GM21723 (cell line): ENCODE measurements around the gene TMOD1.
A peak's percentile ranks its signal among the peaks of the same experiment; 100 is the strongest.

Experiments
- ATAC-seq: cut with Tn5 transposase; IDR thresholded peaks from one replicate; pipeline ENCODE4 v1.9.1; 2021; ENCODE audit warnings: mild to moderate bottlenecking, moderate library complexity; ENCODE audit not compliant: unreplicated experiment

Gene TMOD1

GRCh38 chr9:97545486-97545885 lies 44.0 kb downstream of the TMOD1 start:
- ATAC-seq, result no peak

GRCh38 chr9:97547098-97547829 lies 45.8 kb downstream of the TMOD1 start:
- ATAC-seq, result no peak

- ATAC-seq, result no peak
Measured at GRCh38 chr9:97548379-97548778, 46.9 kb downstream of the TMOD1 start.

- no peak for ATAC-seq
Measured at GRCh38 chr9:97548819-97549540, 47.5 kb downstream of the TMOD1 start.

- ATAC-seq, result no peak
Measured at GRCh38 chr9:97550386-97550785, 48.9 kb downstream of the TMOD1 start.

- no peak for ATAC-seq
Measured at GRCh38 chr9:97551308-97551707, 49.8 kb downstream of the TMOD1 start.

GRCh38 chr9:97553141-97553540 lies 51.7 kb downstream of the TMOD1 start:
- ATAC-seq, result no peak

- no peak for ATAC-seq
Measured at GRCh38 chr9:97553841-97554240, 52.4 kb downstream of the TMOD1 start.

GRCh38 chr9:97554566-97555075 lies 53.2 kb downstream of the TMOD1 start:
- no peak for ATAC-seq

GRCh38 chr9:97555164-97555563 lies 53.7 kb downstream of the TMOD1 start:
- no peak for ATAC-seq

- no peak for ATAC-seq
Measured at GRCh38 chr9:97556036-97556720, 54.7 kb downstream of the TMOD1 start.

GRCh38 chr9:97556721-97557605 lies 55.5 kb downstream of the TMOD1 start:
- no peak for ATAC-seq

GRCh38 chr9:97557606-97558095 lies 56.2 kb downstream of the TMOD1 start:
- no peak for ATAC-seq

- peak; percentile 26 for ATAC-seq
Measured at GRCh38 chr9:97558701-97559101, 57.2 kb downstream of the TMOD1 start.

- ATAC-seq, result peak; percentile 83
Measured at GRCh38 chr9:97559111-97559514, 57.6 kb downstream of the TMOD1 start.

GRCh38 chr9:97560154-97560553 lies 58.7 kb downstream of the TMOD1 start:
- ATAC-seq, result no peak

GRCh38 chr9:97560851-97561250 lies 59.4 kb downstream of the TMOD1 start:
- no peak for ATAC-seq

- ATAC-seq, result no peak
Measured at GRCh38 chr9:97561501-97561900, 60.0 kb downstream of the TMOD1 start.

GRCh38 chr9:97562542-97562941 lies 61.1 kb downstream of the TMOD1 start:
- ATAC-seq, result no peak

GRCh38 chr9:97563458-97564135 lies 62.1 kb downstream of the TMOD1 start:
- ATAC-seq, result no peak
